ENCODE measurements around the gene SGCG.

DNA sequence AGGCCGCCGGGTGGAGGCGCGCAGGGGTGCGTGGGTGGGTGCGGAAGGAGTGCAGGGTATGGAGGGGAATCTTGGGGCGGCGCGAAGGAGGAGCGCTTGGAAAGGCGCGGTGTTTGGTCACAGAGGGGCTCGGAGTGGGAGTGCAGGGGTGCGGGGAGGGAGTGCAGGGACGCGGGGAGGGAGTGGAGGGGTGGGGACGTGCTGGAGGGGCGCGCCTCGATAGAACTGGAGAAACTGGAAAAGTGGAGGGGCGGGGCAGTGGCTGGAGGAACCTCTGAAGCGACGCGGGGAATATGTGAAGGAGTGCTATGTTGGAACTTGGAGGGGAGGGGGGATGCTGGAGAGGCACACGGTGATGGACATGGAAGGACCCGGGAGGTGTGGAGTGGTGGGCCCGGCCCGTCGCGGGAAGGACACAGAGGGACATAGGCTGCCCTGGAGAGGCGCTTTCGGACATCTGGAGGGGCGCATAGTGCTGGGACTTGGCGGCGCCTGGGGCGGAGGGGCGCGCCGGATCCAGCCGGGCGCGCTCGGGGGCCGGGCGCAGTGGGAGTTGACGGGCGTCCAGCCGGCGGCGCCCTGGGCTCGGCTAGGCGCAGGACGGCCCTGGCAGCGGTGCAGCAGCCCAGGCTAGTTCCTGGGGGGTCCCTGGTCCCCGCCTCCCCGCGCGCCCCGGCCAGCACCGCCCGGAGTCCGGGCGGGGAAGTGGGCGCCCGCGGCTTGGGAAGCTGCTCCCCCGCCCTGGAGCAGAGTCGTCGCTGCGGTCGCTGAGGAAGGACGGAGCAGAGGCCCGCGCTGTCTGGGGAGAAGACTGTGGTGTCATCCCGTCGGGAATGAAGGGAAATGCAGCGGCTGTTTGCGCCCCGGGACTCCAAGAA lies 20.8 kb upstream of the SGCG start:
- TF ChIP-seq FOSL2 (IDR thresholded peaks at IDR 0.05; ENCODE audit: borderline replicate concordance, low read depth) (no peak), CTCF (IDR thresholded peaks at IDR 0.05) (no peak), POLR2AphosphoS5 (IDR thresholded peaks at IDR 0.05; ENCODE audit: low read depth, low read length) (no peak), RFX5 (IDR thresholded peaks at IDR 0.05; ENCODE audit: low read length) (no peak), MXI1 (IDR thresholded peaks at IDR 0.05; ENCODE audit: low read depth, low read length) (no peak), EZH2phosphoT487 (IDR thresholded peaks at IDR 0.05; ENCODE audit: borderline replicate concordance, low read depth) (no peak), NRF1 (IDR thresholded peaks at IDR 0.05; ENCODE audit: low read depth, low read length) (no peak), JUND (IDR thresholded peaks at IDR 0.05) (no peak), RAD21 (IDR thresholded peaks at IDR 0.05; ENCODE audit: low read length) (no peak), SIN3A (IDR thresholded peaks at IDR 0.05; ENCODE audit: borderline replicate concordance, low read depth, low read length) (no peak), ELF1 (IDR thresholded peaks at IDR 0.05) (no peak), GATA2 (CRISPR knock-in tag; IDR thresholded peaks at IDR 0.05) (no peak)
- TF ChIP-seq, protein P1, sequence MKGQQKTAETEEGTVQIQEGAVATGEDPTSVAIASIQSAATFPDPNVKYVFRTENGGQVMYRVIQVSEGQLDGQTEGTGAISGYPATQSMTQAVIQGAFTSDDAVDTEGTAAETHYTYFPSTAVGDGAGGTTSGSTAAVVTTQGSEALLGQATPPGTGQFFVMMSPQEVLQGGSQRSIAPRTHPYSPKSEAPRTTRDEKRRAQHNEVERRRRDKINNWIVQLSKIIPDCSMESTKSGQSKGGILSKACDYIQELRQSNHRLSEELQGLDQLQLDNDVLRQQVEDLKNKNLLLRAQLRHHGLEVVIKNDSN (IDR thresholded peaks at IDR 0.05; ENCODE audit: borderline replicate concordance, low read depth), result no peak
- TF ChIP-seq, protein P2, sequence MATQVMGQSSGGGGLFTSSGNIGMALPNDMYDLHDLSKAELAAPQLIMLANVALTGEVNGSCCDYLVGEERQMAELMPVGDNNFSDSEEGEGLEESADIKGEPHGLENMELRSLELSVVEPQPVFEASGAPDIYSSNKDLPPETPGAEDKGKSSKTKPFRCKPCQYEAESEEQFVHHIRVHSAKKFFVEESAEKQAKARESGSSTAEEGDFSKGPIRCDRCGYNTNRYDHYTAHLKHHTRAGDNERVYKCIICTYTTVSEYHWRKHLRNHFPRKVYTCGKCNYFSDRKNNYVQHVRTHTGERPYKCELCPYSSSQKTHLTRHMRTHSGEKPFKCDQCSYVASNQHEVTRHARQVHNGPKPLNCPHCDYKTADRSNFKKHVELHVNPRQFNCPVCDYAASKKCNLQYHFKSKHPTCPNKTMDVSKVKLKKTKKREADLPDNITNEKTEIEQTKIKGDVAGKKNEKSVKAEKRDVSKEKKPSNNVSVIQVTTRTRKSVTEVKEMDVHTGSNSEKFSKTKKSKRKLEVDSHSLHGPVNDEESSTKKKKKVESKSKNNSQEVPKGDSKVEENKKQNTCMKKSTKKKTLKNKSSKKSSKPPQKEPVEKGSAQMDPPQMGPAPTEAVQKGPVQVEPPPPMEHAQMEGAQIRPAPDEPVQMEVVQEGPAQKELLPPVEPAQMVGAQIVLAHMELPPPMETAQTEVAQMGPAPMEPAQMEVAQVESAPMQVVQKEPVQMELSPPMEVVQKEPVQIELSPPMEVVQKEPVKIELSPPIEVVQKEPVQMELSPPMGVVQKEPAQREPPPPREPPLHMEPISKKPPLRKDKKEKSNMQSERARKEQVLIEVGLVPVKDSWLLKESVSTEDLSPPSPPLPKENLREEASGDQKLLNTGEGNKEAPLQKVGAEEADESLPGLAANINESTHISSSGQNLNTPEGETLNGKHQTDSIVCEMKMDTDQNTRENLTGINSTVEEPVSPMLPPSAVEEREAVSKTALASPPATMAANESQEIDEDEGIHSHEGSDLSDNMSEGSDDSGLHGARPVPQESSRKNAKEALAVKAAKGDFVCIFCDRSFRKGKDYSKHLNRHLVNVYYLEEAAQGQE (IDR thresholded peaks at IDR 0.05; ENCODE audit: low read depth, low read length), result no peak
